ENCODE results near the gene PSMD11.
A peak's percentile ranks its signal among the peaks of the same experiment; 100 is the strongest.

Gene PSMD11

DNA sequence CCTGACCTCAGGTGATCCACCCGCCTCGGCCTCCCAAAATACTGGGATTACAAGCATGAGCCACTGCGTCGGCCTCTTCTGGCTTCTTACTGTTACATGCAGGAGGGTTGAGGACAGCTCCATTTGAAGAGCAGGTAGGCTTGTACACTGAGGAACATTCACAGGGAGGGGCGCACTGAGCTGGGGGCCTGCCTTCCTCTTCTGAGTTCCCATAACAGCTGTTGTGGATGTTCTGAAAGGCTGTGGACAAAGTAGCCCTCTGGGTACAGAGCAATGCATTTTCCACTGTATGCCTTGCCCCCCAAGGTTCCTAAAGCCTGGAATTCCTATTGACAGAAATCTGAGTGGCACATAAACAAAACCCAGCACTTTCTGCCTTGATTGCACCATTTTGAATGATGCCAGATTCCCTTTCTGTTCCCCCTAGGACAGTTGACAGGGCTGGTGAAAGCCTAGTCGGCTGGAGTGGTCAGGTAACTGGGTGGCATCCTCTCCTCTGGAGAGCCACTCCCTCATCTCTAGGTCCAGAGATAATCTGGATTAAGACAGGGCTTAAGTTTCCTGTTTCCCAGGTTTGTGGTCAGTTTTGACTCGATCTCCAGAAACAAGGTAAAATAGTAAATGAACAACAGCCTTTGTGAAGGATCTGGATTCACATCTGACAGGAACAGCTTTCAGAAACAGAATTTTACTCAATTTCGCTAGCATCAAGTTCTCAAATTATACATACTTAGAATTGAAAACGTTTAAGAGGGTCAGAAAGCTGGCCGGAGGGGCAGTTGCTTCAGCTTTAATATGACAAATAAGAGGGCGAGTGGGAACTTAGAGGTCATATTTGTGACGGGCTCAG lies 41.2 kb downstream of the PSMD11 start:
- Histone ChIP-seq H3K4me1 (ENCODE audit: control insufficient read depth, insufficient read depth, low read length) (peaks cover 24% of the 10 kb centered on the region), H3K4me3 (ENCODE audit: low read depth, low read length) (no peak overlapping the region), H3K36me3 (ENCODE audit: control insufficient read depth in 2 of 2, insufficient read depth in 1 of 2, low read length in 2 of 2) (peaks cover 16 to 52% of the 10 kb centered on the region in 2 experiments; a peak in 2 of 3 replicates), H3K27ac (ENCODE audit: extremely low read depth, low read depth, low read length) (peak overlapping the region; percentile 80; the same call in 1 of the 2 replicates), H3K9me3 (ENCODE audit: control insufficient read depth, insufficient read depth, low read depth, low read length) (no peaks in the 10 kb centered on the region)
- CTCF ChIA-PET, result interaction anchor here (0.6 to 5.0 kb wide), 12 partner anchors 14 to 285 kb away, joined by 3 to 50 read pairs (median 5); partner anchors contain the start of gene PSMD11
- TF ChIP-seq, protein P1, sequence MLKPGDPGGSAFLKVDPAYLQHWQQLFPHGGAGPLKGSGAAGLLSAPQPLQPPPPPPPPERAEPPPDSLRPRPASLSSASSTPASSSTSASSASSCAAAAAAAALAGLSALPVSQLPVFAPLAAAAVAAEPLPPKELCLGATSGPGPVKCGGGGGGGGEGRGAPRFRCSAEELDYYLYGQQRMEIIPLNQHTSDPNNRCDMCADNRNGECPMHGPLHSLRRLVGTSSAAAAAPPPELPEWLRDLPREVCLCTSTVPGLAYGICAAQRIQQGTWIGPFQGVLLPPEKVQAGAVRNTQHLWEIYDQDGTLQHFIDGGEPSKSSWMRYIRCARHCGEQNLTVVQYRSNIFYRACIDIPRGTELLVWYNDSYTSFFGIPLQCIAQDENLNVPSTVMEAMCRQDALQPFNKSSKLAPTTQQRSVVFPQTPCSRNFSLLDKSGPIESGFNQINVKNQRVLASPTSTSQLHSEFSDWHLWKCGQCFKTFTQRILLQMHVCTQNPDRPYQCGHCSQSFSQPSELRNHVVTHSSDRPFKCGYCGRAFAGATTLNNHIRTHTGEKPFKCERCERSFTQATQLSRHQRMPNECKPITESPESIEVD (tag by site-specific recombination; IDR thresholded peaks at IDR 0.05), result no peak
- TF ChIP-seq ZNF600 (tag by site-specific recombination; IDR thresholded peaks at IDR 0.05) (0 out of 2 replicates have a peak, but pooled peaks have one; percentile 58), ZSCAN16 (tag by site-specific recombination; IDR thresholded peaks at IDR 0.05) (no peak), ZNF747 (tag by site-specific recombination; IDR thresholded peaks at IDR 0.05) (no peak), ZNF324 (tag by site-specific recombination; IDR thresholded peaks at IDR 0.05) (no peak), ZNF837 (tag by site-specific recombination; IDR thresholded peaks at IDR 0.05) (no peak), ZNF23 (tag by site-specific recombination; IDR thresholded peaks at IDR 0.05; ENCODE audit: borderline replicate concordance) (no peak)
- TF ChIP-seq, protein P2, sequence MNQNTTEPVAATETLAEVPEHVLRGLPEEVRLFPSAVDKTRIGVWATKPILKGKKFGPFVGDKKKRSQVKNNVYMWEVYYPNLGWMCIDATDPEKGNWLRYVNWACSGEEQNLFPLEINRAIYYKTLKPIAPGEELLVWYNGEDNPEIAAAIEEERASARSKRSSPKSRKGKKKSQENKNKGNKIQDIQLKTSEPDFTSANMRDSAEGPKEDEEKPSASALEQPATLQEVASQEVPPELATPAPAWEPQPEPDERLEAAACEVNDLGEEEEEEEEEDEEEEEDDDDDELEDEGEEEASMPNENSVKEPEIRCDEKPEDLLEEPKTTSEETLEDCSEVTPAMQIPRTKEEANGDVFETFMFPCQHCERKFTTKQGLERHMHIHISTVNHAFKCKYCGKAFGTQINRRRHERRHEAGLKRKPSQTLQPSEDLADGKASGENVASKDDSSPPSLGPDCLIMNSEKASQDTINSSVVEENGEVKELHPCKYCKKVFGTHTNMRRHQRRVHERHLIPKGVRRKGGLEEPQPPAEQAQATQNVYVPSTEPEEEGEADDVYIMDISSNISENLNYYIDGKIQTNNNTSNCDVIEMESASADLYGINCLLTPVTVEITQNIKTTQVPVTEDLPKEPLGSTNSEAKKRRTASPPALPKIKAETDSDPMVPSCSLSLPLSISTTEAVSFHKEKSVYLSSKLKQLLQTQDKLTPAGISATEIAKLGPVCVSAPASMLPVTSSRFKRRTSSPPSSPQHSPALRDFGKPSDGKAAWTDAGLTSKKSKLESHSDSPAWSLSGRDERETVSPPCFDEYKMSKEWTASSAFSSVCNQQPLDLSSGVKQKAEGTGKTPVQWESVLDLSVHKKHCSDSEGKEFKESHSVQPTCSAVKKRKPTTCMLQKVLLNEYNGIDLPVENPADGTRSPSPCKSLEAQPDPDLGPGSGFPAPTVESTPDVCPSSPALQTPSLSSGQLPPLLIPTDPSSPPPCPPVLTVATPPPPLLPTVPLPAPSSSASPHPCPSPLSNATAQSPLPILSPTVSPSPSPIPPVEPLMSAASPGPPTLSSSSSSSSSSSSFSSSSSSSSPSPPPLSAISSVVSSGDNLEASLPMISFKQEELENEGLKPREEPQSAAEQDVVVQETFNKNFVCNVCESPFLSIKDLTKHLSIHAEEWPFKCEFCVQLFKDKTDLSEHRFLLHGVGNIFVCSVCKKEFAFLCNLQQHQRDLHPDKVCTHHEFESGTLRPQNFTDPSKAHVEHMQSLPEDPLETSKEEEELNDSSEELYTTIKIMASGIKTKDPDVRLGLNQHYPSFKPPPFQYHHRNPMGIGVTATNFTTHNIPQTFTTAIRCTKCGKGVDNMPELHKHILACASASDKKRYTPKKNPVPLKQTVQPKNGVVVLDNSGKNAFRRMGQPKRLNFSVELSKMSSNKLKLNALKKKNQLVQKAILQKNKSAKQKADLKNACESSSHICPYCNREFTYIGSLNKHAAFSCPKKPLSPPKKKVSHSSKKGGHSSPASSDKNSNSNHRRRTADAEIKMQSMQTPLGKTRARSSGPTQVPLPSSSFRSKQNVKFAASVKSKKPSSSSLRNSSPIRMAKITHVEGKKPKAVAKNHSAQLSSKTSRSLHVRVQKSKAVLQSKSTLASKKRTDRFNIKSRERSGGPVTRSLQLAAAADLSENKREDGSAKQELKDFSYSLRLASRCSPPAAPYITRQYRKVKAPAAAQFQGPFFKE (tag by site-specific recombination; IDR thresholded peaks at IDR 0.05; ENCODE audit: borderline replicate concordance), result no peak
- TF ChIP-seq, protein P3, sequence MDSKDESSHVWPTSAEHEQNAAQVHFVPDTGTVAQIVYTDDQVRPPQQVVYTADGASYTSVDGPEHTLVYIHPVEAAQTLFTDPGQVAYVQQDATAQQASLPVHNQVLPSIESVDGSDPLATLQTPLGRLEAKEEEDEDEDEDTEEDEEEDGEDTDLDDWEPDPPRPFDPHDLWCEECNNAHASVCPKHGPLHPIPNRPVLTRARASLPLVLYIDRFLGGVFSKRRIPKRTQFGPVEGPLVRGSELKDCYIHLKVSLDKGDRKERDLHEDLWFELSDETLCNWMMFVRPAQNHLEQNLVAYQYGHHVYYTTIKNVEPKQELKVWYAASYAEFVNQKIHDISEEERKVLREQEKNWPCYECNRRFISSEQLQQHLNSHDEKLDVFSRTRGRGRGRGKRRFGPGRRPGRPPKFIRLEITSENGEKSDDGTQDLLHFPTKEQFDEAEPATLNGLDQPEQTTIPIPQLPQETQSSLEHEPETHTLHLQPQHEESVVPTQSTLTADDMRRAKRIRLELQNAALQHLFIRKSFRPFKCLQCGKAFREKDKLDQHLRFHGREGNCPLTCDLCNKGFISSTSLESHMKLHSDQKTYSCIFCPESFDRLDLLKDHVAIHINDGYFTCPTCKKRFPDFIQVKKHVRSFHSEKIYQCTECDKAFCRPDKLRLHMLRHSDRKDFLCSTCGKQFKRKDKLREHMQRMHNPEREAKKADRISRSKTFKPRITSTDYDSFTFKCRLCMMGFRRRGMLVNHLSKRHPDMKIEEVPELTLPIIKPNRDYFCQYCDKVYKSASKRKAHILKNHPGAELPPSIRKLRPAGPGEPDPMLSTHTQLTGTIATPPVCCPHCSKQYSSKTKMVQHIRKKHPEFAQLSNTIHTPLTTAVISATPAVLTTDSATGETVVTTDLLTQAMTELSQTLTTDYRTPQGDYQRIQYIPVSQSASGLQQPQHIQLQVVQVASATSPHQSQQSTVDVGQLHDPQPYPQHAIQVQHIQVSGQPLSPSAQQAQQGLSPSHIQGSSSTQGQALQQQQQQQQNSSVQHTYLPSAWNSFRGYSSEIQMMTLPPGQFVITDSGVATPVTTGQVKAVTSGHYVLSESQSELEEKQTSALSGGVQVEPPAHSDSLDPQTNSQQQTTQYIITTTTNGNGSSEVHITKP (tag by site-specific recombination; IDR thresholded peaks at IDR 0.05), result peak; percentile 85
- POLR2A ChIA-PET, result interaction anchor here (0.6 to 1.5 kb wide), 2 partner anchors 33 to 41 kb away, joined by 4 read pairs; no protein-coding TSS in a partner anchor

DNA sequence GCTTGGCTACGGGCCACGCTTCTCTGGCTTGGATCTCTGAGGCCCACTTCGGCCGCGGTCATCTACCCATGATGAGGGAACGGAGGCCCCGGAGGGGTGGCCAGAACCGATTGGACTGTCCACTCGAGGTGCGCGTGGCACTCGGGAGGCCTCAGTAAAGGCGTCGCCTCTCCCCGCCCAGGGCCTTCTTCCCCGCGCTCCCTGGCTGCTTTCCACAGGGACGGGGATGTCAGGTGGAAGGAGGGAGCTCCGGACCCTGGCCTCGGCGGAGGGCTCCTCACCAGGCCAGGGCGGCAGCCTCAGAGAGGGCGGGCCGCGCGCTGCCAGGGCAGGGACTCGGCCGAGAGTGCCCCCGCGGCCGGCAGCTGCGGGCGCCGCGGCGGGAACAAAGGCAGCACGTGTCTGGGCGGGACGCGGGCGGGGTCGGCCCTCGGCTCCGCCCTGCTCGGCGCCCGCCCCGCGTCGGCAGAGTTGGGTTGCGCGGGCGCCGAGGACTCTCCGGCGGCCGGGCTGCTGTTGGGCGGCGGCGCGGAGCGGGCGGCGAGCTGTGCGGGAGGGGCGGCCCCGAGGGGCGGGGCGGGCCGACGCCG lies 41.9 kb downstream of the PSMD11 start:
- H3K4me1 ChIP-seq (ENCODE audit: control insufficient read depth, insufficient read depth, low read length), result peaks cover 31% of the 10 kb centered on the region
- ChIA-PET CTCF (interaction anchor here (0.7 to 5.0 kb wide), 15 partner anchors 9 to 392 kb away, joined by 3 to 50 read pairs (median 4); partner anchors contain the start of gene PSMD11), POLR2A (interaction anchor here (0.5 to 1.5 kb wide), 6 partner anchors 12 to 441 kb away, joined by 3 to 4 read pairs (median 3); partner anchors contain the start of gene TMEM98)
- peak overlapping the region; percentile 57 for H3K4me3 ChIP-seq (ENCODE audit: low read depth, low read length)
- H3K9me3 ChIP-seq (ENCODE audit: control insufficient read depth, insufficient read depth, low read depth, low read length), result no peaks in the 10 kb centered on the region
- peaks cover 12 to 48% of the 10 kb centered on the region in 2 experiments; a peak in 2 of 3 replicates for H3K36me3 ChIP-seq (ENCODE audit: control insufficient read depth in 2 of 2, insufficient read depth in 1 of 2, low read length in 2 of 2)
- peak overlapping the region; percentile 80; the same call in 1 of the 2 replicates for H3K27ac ChIP-seq (ENCODE audit: extremely low read depth, low read depth, low read length)
- peak; percentile 60 for TF ChIP-seq KLF1 (tag by site-specific recombination; IDR thresholded peaks at IDR 0.05)
- no peak for TF ChIP-seq GFI1B (tag by site-specific recombination; IDR thresholded peaks at IDR 0.05)
- TF ChIP-seq, protein P4, sequence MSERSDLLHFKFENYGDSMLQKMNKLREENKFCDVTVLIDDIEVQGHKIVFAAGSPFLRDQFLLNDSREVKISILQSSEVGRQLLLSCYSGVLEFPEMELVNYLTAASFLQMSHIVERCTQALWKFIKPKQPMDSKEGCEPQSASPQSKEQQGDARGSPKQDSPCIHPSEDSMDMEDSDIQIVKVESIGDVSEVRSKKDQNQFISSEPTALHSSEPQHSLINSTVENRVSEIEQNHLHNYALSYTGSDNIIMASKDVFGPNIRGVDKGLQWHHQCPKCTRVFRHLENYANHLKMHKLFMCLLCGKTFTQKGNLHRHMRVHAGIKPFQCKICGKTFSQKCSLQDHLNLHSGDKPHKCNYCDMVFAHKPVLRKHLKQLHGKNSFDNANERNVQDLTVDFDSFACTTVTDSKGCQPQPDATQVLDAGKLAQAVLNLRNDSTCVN (tag by site-specific recombination; optimal IDR thresholded peaks at IDR 0.05), result peak; percentile 42
- no peak for TF ChIP-seq ZNF48 (tag by site-specific recombination; IDR thresholded peaks at IDR 0.05)
- 0 out of 2 replicates have a peak, but pooled peaks have one; percentile 53 for TF ChIP-seq KLF10 (tag by site-specific recombination; IDR thresholded peaks at IDR 0.05)
- TF ChIP-seq ZNF561 (tag by site-specific recombination; IDR thresholded peaks at IDR 0.05; ENCODE audit: borderline replicate concordance), result 0 out of 2 replicates have a peak, but pooled peaks have one; percentile 65
- no peak for TF ChIP-seq ZNF510 (tag by site-specific recombination; IDR thresholded peaks at IDR 0.05; ENCODE audit: insufficient replicate concordance)
- peak; percentile 53 for TF ChIP-seq IKZF3 (tag by site-specific recombination; IDR thresholded peaks at IDR 0.05)
- peak; percentile 71 for TF ChIP-seq ZBTB48 (tag by site-specific recombination; IDR thresholded peaks at IDR 0.05)
- TF ChIP-seq ZFP41 (tag by site-specific recombination; IDR thresholded peaks at IDR 0.05; ENCODE audit: borderline replicate concordance), result no peak
